SH-SY5Y (cell line): Measurements from ENCODE around the gene FBH1.

ENCODE experiments used
- GATA2 ChIP-seq: IDR thresholded peaks from 2 replicates; pipeline ENCODE4 v1.6.1; 2011; ENCODE audit warnings: mild to moderate bottlenecking, low read depth, low read length
- GATA3 ChIP-seq: IDR thresholded peaks from 2 replicates; pipeline ENCODE4 v1.6.1; 2011; ENCODE audit warnings: low read depth, mild to moderate bottlenecking, low read length, moderate library complexity

DNA sequence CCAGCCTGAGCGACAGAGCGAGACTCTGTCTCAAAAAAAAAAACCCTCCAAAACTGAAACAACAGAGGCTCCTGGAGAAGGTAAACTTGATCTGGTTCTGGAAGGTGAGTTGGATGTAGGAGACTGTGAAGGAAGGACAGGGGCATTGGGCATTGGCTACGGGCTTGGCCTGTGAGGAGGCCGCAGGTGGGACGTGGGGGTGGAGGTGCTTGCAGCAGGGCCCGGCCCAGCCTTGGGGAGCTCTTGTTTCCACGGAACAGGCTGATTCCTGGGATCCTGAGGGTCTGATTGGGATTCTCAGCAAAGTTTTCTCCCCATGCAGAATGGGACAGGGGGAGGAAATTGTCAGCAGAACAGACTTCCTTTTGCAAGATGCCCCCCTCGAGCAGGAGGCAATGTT, 56.7 kb downstream of the FBH1 start:
- no peak for TF ChIP-seq GATA2
- TF ChIP-seq GATA3 = no peak
